NCI-H1694 (cell line): ENCODE measurements around the gene SMAD6.

Experiments used
- DNase-seq: peaks from one replicate; lab custom pipeline; 2025; lab: John Stamatoyannopoulos, UW

The SMAD6 gene

GRCh38 chr15:66775127-66776105 is 73.4 kb downstream of the SMAD6 start:
- no peak for DNase-seq

GRCh38 chr15:66777054-66777453 is 75.0 kb downstream of the SMAD6 start:
- DNase-seq = no peak

GRCh38 chr15:66777596-66778313 is 75.7 kb downstream of the SMAD6 start:
- DNase-seq = no peak

- no peak for DNase-seq
These were observed 76.3 kb downstream of the SMAD6 start for GRCh38 chr15:66778314-66778665.

- no peak for DNase-seq
These were observed 76.7 kb downstream of the SMAD6 start for GRCh38 chr15:66778716-66779115.

- DNase-seq = no peak
These were observed 77.4 kb downstream of the SMAD6 start for GRCh38 chr15:66779331-66780009.

GRCh38 chr15:66780172-66780972 is 78.3 kb downstream of the SMAD6 start:
- DNase-seq = no peak

- DNase-seq = no peak
These were observed 79.1 kb downstream of the SMAD6 start for GRCh38 chr15:66780973-66781718.

- DNase-seq = no peak
These were observed 80.7 kb downstream of the SMAD6 start for GRCh38 chr15:66782785-66783184.

GRCh38 chr15:66783314-66783713 is 81.3 kb downstream of the SMAD6 start:
- DNase-seq = no peak

GRCh38 chr15:66783725-66784124 is 81.7 kb downstream of the SMAD6 start:
- no peak for DNase-seq

- DNase-seq = no peak
These were observed 82.1 kb downstream of the SMAD6 start for GRCh38 chr15:66784174-66784573.

GRCh38 chr15:66785637-66786036 is 83.6 kb downstream of the SMAD6 start:
- DNase-seq = no peak

- DNase-seq = no peak
These were observed 84.2 kb downstream of the SMAD6 start for GRCh38 chr15:66786222-66786621.

- no peak for DNase-seq
These were observed 84.9 kb downstream of the SMAD6 start for GRCh38 chr15:66786708-66787488.

GRCh38 chr15:66787489-66787871 is 85.4 kb downstream of the SMAD6 start:
- DNase-seq = no peak

- DNase-seq = no peak
These were observed 86.0 kb downstream of the SMAD6 start for GRCh38 chr15:66788024-66788423.

GRCh38 chr15:66789029-66790025 is 87.3 kb downstream of the SMAD6 start:
- no peak for DNase-seq

- no peak for DNase-seq
These were observed 93.8 kb downstream of the SMAD6 start for GRCh38 chr15:66795851-66796250.
